Fibroblast of lung (primary cell): ENCODE measurements around the gene CPLANE2. TPM values are rescaled to one million over a fixed set of nuclear protein-coding genes. Genes with fewer than 3 reads are reported as not detected.

Experiments
- DNase-seq, 2 donors: peaks; one replicate each; pipeline versions ENCODE4 v3.0.0 to v3.0.0-alpha.2; 2010; ENCODE audit warnings: low read depth in 2 of 2
- H2AFZ ChIP-seq: 2 replicates; pipeline ENCODE4 v1.5.1; 2012; ENCODE audit warnings: low read length, control low read depth, inconsistent platforms
- H3K27ac ChIP-seq: 2 replicates; pipeline ENCODE4 v1.5.1; 2011; ENCODE audit warnings: low read length, control low read depth; ENCODE audit not compliant: insufficient read depth
- H3K27me3 ChIP-seq: 2 replicates; pipeline ENCODE4 v1.5.1; 2011; ENCODE audit warnings: mild to moderate bottlenecking, low read length; ENCODE audit not compliant: control insufficient read depth, insufficient read depth
- H3K36me3 ChIP-seq: 2 replicates; pipeline ENCODE4 v1.5.1; 2011; ENCODE audit warnings: low read length; ENCODE audit not compliant: control insufficient read depth, insufficient read depth
- H3K4me1 ChIP-seq: 2 replicates; pipeline ENCODE4 v1.5.1; 2011; ENCODE audit warnings: low read length; ENCODE audit not compliant: control insufficient read depth, insufficient read depth; ENCODE audit errors: extremely low read depth
- H3K4me2 ChIP-seq: 2 replicates; pipeline ENCODE4 v1.5.1; 2011; ENCODE audit warnings: low read length, control low read depth; ENCODE audit not compliant: insufficient read depth; ENCODE audit errors: extremely low read depth
- H3K4me3 ChIP-seq, 4 experiments: fragments of 200-600 bp in 1 of 4; sonication (generic) in 1 of 4; replicated peaks in 1 of 4; 2 replicates each; pipeline ENCODE4 v1.5.1; 2011 to 2016; ENCODE audit warnings: low read length in 4 of 4, low read depth in 3 of 4, mild to moderate bottlenecking in 3 of 4, control low read depth in 2 of 4, inconsistent platforms in 1 of 4, mixed read lengths in 1 of 4; ENCODE audit not compliant: insufficient read depth in 1 of 4; ENCODE audit errors: control extremely low read depth in 1 of 4
- H3K79me2 ChIP-seq: 2 replicates; pipeline ENCODE4 v1.5.1; 2012; ENCODE audit warnings: mild to moderate bottlenecking, low read length, inconsistent platforms; ENCODE audit not compliant: control insufficient read depth, insufficient read depth
- H3K9ac ChIP-seq: 2 replicates; pipeline ENCODE4 v1.5.1; 2011; ENCODE audit warnings: mild to moderate bottlenecking, low read length, control low read depth; ENCODE audit not compliant: insufficient read depth
- H3K9me3 ChIP-seq: 2 replicates; pipeline ENCODE4 v1.5.1; 2012; ENCODE audit warnings: low read depth, low read length; ENCODE audit not compliant: control insufficient read depth, insufficient read depth
- H4K20me1 ChIP-seq: 2 replicates; pipeline ENCODE4 v1.5.1; 2011; ENCODE audit warnings: low read length; ENCODE audit not compliant: control insufficient read depth, insufficient read depth; ENCODE audit errors: extremely low read depth
- CTCF ChIP-seq, 2 donors: IDR thresholded peaks in 1 of 2; conservative IDR thresholded peaks in 1 of 2; 1 replicate in 1 of 2; 2 replicates in 1 of 2; pipeline ENCODE4 v1.5.1; 2011 to 2012; ENCODE audit warnings: low read length in 2 of 2, control low read depth in 1 of 2, inconsistent platforms in 1 of 2, low read depth in 1 of 2, mild to moderate bottlenecking in 1 of 2
- EZH2 ChIP-seq: IDR thresholded peaks from 2 replicates; pipeline ENCODE4 v1.5.1; 2012; ENCODE audit warnings: low read length, control low read depth, mild to moderate bottlenecking; ENCODE audit errors: missing control alignments
- polyA plus RNA-seq, 2 donors: library from polyadenylated mRNA; depleted of rRNA in 1 of 2; stranded (reverse) in 1 of 2; unstranded in 1 of 2; fragments of >200 nt; gene quantifications; 2 replicates each; pipeline ENCODE4 v1.2.1, GENCODE V29; 2011 to 2012; ENCODE audit warnings: missing spikeins in 1 of 2
- total RNA-seq: library from RNA; depleted of rRNA; stranded (reverse); fragments of >200 nt; gene quantifications from 2 replicates; pipeline ENCODE4 v1.2.1, GENCODE V29; 2014

CPLANE2 gene
- total and polyA plus RNA-seq, 2 donors (not counting 1 experiment from before 2014, with no cell fraction given), result 4.0 to 19.2 TPM

- TF ChIP-seq EZH2, result no peak
- no peak for TF ChIP-seq CTCF (conservative IDR thresholded peaks at IDR 0.05 in 1 of 2, IDR thresholded peaks at IDR 0.05 in 1 of 2; ENCODE audit: low read depth in 1 of 2, low read length in 2 of 2)
- Histone ChIP-seq H3K27ac (no peak overlapping the region), H3K9me3 (no peaks in the 10 kb centered on the region), H3K4me3 (no peak overlapping the region), H3K9ac (no peak overlapping the region), H3K27me3 (peaks cover 3% of the 10 kb centered on the region), H4K20me1 (no peaks in the 10 kb centered on the region), H3K4me1 (no peaks in the 10 kb centered on the region), H3K36me3 (no peaks in the 10 kb centered on the region), H2AFZ (no peak overlapping the region), H3K79me2 (no peaks in the 10 kb centered on the region), H3K4me2 (no peak overlapping the region)
- DNase-seq, result no peak
Observed at GRCh38 chr1:16195518-16195905, 41.5 kb downstream of the CPLANE2 start.

DNA sequence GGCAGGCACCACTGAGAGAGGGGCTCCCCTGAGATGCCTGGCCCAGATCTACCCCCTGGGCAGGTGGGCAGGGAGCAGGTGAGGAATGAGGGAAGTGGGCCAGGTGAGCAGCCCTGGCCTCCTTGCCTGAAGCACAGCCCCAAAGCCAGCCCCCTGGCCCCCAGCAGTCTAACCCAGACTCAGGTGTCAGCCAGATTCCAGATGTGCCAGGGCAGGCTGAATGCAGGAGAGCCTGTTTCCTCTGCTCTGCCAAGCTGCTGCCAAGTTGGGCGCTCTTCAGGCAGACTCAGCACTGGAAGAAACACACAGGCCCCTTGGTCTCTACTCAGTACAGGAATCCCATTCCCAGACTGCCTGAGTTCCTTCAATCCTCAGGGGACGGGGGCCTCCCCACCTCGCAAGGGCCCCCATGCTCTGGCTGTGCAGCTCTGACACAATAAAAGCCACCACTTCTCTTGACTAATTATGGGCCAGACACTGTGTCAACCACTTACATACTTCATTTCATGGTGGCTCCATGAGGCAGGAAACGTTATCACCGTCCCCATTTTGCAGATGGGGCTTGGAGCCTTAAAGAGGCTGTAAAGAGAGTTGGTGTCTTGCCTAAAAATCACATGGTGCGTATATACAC lies 45.0 kb downstream of the CPLANE2 start:
- H3K36me3 ChIP-seq, result no peaks in the 10 kb centered on the region
- no peak overlapping the region for H3K9ac ChIP-seq
- H3K4me2 ChIP-seq, result no peak overlapping the region
- no peak for DNase-seq
- TF ChIP-seq CTCF (conservative IDR thresholded peaks at IDR 0.05 in 1 of 2, IDR thresholded peaks at IDR 0.05 in 1 of 2; ENCODE audit: low read depth in 1 of 2, low read length in 2 of 2), result no peak
- TF ChIP-seq EZH2, result no peak
- no peaks in the 10 kb centered on the region for H3K9me3 ChIP-seq
- H2AFZ ChIP-seq, result no peak overlapping the region
- H3K4me1 ChIP-seq, result peaks cover 7% of the 10 kb centered on the region
- H3K4me3 ChIP-seq, result no peak overlapping the region
- H4K20me1 ChIP-seq, result no peaks in the 10 kb centered on the region
- no peaks in the 10 kb centered on the region for H3K79me2 ChIP-seq
- H3K27ac ChIP-seq, result no peak overlapping the region
- peaks cover 3% of the 10 kb centered on the region for H3K27me3 ChIP-seq

DNA sequence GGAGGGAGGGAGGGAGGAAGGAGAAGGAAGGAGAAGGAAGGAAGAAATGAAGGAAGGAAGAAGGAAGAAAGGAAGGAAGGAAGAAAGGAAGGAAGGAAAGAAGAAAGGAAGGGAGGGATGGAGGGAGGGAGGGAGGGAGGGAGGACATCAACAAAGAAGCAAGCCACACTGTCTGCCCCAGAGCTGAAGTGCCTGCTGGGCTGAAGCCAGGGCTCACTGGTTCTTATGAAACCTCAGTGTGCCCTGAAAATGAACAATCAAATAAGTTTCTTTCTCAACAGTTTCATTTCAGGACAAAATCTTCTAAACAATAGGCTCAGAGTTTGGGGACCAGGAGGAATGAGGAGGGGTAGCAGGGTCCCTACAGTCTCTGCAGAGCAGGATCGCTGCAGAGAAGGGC lies 45.7 kb downstream of the CPLANE2 start:
- H3K27ac ChIP-seq, result no peak overlapping the region
- no peak for DNase-seq
- H3K4me2 ChIP-seq, result no peak overlapping the region
- no peaks in the 10 kb centered on the region for H4K20me1 ChIP-seq
- H3K9me3 ChIP-seq, result no peaks in the 10 kb centered on the region
- TF ChIP-seq EZH2 (no peak), CTCF (conservative IDR thresholded peaks at IDR 0.05 in 1 of 2, IDR thresholded peaks at IDR 0.05 in 1 of 2; ENCODE audit: low read depth in 1 of 2, low read length in 2 of 2) (no peak)
- no peak overlapping the region for H2AFZ ChIP-seq
- H3K9ac ChIP-seq, result no peak overlapping the region
- H3K4me3 ChIP-seq, result no peak overlapping the region
- H3K4me1 ChIP-seq, result peaks cover 7% of the 10 kb centered on the region
- no peaks in the 10 kb centered on the region for H3K79me2 ChIP-seq
- H3K27me3 ChIP-seq, result peaks cover 3% of the 10 kb centered on the region
- H3K36me3 ChIP-seq, result no peaks in the 10 kb centered on the region
